Panc1 (cell line): ENCODE measurements around the gene PPIL6.

Source experiments
- POLR2AphosphoS5 ChIP-seq: IDR thresholded peaks from 2 replicates; pipeline ENCODE4 v1.6.1; 2012; ENCODE audit warnings: mild to moderate bottlenecking, low read depth, low read length, moderate library complexity
- TF ChIP-seq, protein P1 (sequence below): fragments of 450-650 bp; IDR thresholded peaks from 2 replicates; pipeline ENCODE4 v1.5.1; 2017; ENCODE audit warnings: mild to moderate bottlenecking
- TF ChIP-seq, protein P2 (sequence below), 2 experiments: IDR thresholded peaks; 2 replicates each; pipeline ENCODE4 v1.6.1; 2011 to 2012; ENCODE audit warnings: low read depth in 2 of 2, control low read depth in 1 of 2, low read length in 1 of 2, mild to moderate bottlenecking in 1 of 2, moderate library complexity in 1 of 2; ENCODE audit not compliant: insufficient read depth in 1 of 2

GRCh38 chr6:109424946-109425345 lies 15.5 kb downstream of the PPIL6 start:
- TF ChIP-seq, protein P1, sequence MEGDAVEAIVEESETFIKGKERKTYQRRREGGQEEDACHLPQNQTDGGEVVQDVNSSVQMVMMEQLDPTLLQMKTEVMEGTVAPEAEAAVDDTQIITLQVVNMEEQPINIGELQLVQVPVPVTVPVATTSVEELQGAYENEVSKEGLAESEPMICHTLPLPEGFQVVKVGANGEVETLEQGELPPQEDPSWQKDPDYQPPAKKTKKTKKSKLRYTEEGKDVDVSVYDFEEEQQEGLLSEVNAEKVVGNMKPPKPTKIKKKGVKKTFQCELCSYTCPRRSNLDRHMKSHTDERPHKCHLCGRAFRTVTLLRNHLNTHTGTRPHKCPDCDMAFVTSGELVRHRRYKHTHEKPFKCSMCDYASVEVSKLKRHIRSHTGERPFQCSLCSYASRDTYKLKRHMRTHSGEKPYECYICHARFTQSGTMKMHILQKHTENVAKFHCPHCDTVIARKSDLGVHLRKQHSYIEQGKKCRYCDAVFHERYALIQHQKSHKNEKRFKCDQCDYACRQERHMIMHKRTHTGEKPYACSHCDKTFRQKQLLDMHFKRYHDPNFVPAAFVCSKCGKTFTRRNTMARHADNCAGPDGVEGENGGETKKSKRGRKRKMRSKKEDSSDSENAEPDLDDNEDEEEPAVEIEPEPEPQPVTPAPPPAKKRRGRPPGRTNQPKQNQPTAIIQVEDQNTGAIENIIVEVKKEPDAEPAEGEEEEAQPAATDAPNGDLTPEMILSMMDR: no peak
- TF ChIP-seq POLR2AphosphoS5: no peak
- TF ChIP-seq, protein P2, sequence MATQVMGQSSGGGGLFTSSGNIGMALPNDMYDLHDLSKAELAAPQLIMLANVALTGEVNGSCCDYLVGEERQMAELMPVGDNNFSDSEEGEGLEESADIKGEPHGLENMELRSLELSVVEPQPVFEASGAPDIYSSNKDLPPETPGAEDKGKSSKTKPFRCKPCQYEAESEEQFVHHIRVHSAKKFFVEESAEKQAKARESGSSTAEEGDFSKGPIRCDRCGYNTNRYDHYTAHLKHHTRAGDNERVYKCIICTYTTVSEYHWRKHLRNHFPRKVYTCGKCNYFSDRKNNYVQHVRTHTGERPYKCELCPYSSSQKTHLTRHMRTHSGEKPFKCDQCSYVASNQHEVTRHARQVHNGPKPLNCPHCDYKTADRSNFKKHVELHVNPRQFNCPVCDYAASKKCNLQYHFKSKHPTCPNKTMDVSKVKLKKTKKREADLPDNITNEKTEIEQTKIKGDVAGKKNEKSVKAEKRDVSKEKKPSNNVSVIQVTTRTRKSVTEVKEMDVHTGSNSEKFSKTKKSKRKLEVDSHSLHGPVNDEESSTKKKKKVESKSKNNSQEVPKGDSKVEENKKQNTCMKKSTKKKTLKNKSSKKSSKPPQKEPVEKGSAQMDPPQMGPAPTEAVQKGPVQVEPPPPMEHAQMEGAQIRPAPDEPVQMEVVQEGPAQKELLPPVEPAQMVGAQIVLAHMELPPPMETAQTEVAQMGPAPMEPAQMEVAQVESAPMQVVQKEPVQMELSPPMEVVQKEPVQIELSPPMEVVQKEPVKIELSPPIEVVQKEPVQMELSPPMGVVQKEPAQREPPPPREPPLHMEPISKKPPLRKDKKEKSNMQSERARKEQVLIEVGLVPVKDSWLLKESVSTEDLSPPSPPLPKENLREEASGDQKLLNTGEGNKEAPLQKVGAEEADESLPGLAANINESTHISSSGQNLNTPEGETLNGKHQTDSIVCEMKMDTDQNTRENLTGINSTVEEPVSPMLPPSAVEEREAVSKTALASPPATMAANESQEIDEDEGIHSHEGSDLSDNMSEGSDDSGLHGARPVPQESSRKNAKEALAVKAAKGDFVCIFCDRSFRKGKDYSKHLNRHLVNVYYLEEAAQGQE (IDR thresholded peaks at IDR 0.05; ENCODE audit: insufficient read depth in 1 of 2, low read depth in 2 of 2, low read length in 1 of 2): no peak
